HEK293 (cell line): ENCODE data around the gene CARD14.
A peak's percentile ranks its signal among the peaks of the same experiment; 100 is the strongest.

Experiments used
- HOXA7 ChIP-seq: sonication (generic); formaldehyde crosslinking; IDR thresholded peaks from 2 replicates; pipeline ENCODE4 v1.8.1; 2022; ENCODE audit warnings: missing genetic modification reagents, borderline replicate concordance
- KLF7 ChIP-seq: fragments of 450-650 bp; formaldehyde crosslinking; IDR thresholded peaks from 2 replicates; pipeline ENCODE4 v1.5.1; 2016; ENCODE audit warnings: missing biosample characterization, missing genetic modification characterization, borderline replicate concordance
- MZF1 ChIP-seq: fragments of 450-650 bp; formaldehyde crosslinking; IDR thresholded peaks from 2 replicates; pipeline ENCODE4 v1.5.1; 2017; ENCODE audit warnings: missing biosample characterization, missing genetic modification characterization, borderline replicate concordance
- PRDM10 ChIP-seq: fragments of 450-650 bp; formaldehyde crosslinking; IDR thresholded peaks from 2 replicates; pipeline ENCODE4 v1.5.1; 2016; ENCODE audit warnings: missing biosample characterization, missing genetic modification characterization
- PRDM2 ChIP-seq: fragments of 450-650 bp; formaldehyde crosslinking; IDR thresholded peaks from 2 replicates; pipeline ENCODE4 v1.5.1; 2016; ENCODE audit warnings: missing biosample characterization, missing genetic modification characterization, borderline replicate concordance
- SCRT2 ChIP-seq: fragments of 450-650 bp; formaldehyde crosslinking; IDR thresholded peaks from 2 replicates; pipeline ENCODE4 v1.5.1; 2016; ENCODE audit warnings: missing biosample characterization, missing genetic modification characterization
- ZBTB10 ChIP-seq: fragments of 450-650 bp; formaldehyde crosslinking; IDR thresholded peaks from 2 replicates; pipeline ENCODE4 v1.5.1; 2016; ENCODE audit warnings: missing biosample characterization, missing genetic modification characterization
- ZNF2 ChIP-seq: fragments of 450-650 bp; formaldehyde crosslinking; IDR thresholded peaks from 2 replicates; pipeline ENCODE4 v1.5.1; 2016; ENCODE audit warnings: missing biosample characterization, missing genetic modification characterization
- ZNF280C ChIP-seq: fragments of 450-650 bp; formaldehyde crosslinking; IDR thresholded peaks from 2 replicates; pipeline ENCODE4 v1.5.1; 2016; ENCODE audit warnings: missing biosample characterization, missing genetic modification characterization
- ZNF311 ChIP-seq: fragments of 450-650 bp; formaldehyde crosslinking; IDR thresholded peaks from 2 replicates; pipeline ENCODE4 v1.5.1; 2017; ENCODE audit warnings: missing biosample characterization, missing genetic modification characterization, borderline replicate concordance
- ZNF341 ChIP-seq: fragments of 450-650 bp; formaldehyde crosslinking; IDR thresholded peaks from 2 replicates; pipeline ENCODE4; 2016; ENCODE audit warnings: low read depth, missing biosample characterization, missing genetic modification characterization
- ZNF518A ChIP-seq: fragments of 450-650 bp; formaldehyde crosslinking; conservative IDR thresholded peaks from 2 replicates; pipeline ENCODE4 v1.5.1; 2016; ENCODE audit warnings: low read depth, missing biosample characterization, missing genetic modification characterization
- ZNF548 ChIP-seq: fragments of 450-650 bp; formaldehyde crosslinking; IDR thresholded peaks from 2 replicates; pipeline ENCODE4 v1.5.1; 2016; ENCODE audit warnings: missing biosample characterization, missing genetic modification characterization
- ZNF571 ChIP-seq: fragments of 450-650 bp; formaldehyde crosslinking; IDR thresholded peaks from 2 replicates; pipeline ENCODE4 v1.5.0; 2017; ENCODE audit warnings: missing biosample characterization, missing genetic modification characterization
- ZNF600 ChIP-seq: fragments of 450-650 bp; formaldehyde crosslinking; IDR thresholded peaks from 2 replicates; pipeline ENCODE4 v1.5.1; 2016; ENCODE audit warnings: missing biosample characterization, missing genetic modification characterization
- ZNF610 ChIP-seq: fragments of 450-650 bp; formaldehyde crosslinking; IDR thresholded peaks from 2 replicates; pipeline ENCODE4 v1.5.1; 2016; ENCODE audit warnings: missing biosample characterization, missing genetic modification characterization, borderline replicate concordance
- ZNF621 ChIP-seq: fragments of 450-650 bp; formaldehyde crosslinking; IDR thresholded peaks from 2 replicates; pipeline ENCODE4 v1.5.1; 2017; ENCODE audit warnings: missing biosample characterization, missing genetic modification characterization
- ZNF747 ChIP-seq: fragments of 450-650 bp; formaldehyde crosslinking; IDR thresholded peaks from 2 replicates; pipeline ENCODE4 v1.5.1; 2016; ENCODE audit warnings: missing biosample characterization, missing genetic modification characterization
- ZNF776 ChIP-seq: fragments of 450-650 bp; formaldehyde crosslinking; IDR thresholded peaks from 2 replicates; pipeline ENCODE4 v1.5.0; 2017; ENCODE audit warnings: missing biosample characterization, missing genetic modification characterization, borderline replicate concordance
- ZNF785 ChIP-seq: fragments of 450-650 bp; formaldehyde crosslinking; IDR thresholded peaks from 2 replicates; pipeline ENCODE4 v1.5.1; 2016; ENCODE audit warnings: missing biosample characterization, missing genetic modification characterization

CARD14 gene

GRCh38 chr17:80198144-80198661 is 28.4 kb downstream of the CARD14 start (continued):
- TF ChIP-seq PRDM10 (tag by site-specific recombination), result no peak
- no peak for TF ChIP-seq KLF7 (tag by site-specific recombination)
- TF ChIP-seq ZNF776 (tag by site-specific recombination), result no peak
- no peak for TF ChIP-seq ZNF785 (tag by site-specific recombination)
- TF ChIP-seq ZNF518A (tag by site-specific recombination), result no peak
- no peak for TF ChIP-seq ZNF311 (tag by site-specific recombination)
- peak; percentile 46; the same call in 1 of the 2 replicates for TF ChIP-seq ZNF341 (tag by site-specific recombination)
- no peak for TF ChIP-seq ZNF571 (tag by site-specific recombination)
- TF ChIP-seq ZNF600 (tag by site-specific recombination), result peak; percentile 85
- no peak for TF ChIP-seq HOXA7 (CRISPR knock-in tag)
- TF ChIP-seq ZNF621, result no peak
- TF ChIP-seq ZNF747 (tag by site-specific recombination), result no peak
- no peak for TF ChIP-seq ZNF548 (tag by site-specific recombination)
- no peak for TF ChIP-seq ZBTB10 (tag by site-specific recombination)
- no peak for TF ChIP-seq MZF1 (tag by site-specific recombination)
- peak; percentile 52; the same call in 1 of the 2 replicates for TF ChIP-seq SCRT2 (tag by site-specific recombination)
- TF ChIP-seq PRDM2 (tag by site-specific recombination), result no peak
- TF ChIP-seq ZNF2 (tag by site-specific recombination), result no peak
- TF ChIP-seq ZNF280C, result no peak
- no peak for TF ChIP-seq ZNF610 (tag by site-specific recombination)
